Common myeloid progenitor, CD34-positive (primary cell): ENCODE data around the gene MARVELD3.

Source experiments
- CTCF ChIA-PET: fragments of 350-600 bp; sonication (Branson Sonifier 250); formaldehyde crosslinking; loops from one replicate; lab custom pipeline; 2021; ENCODE audit warnings: antibody characterized with exemption; lab: Charles Lee
- POLR2A ChIA-PET: fragments of 350-600 bp; sonication (Branson Sonifier 250); formaldehyde crosslinking; loops from one replicate; lab custom pipeline; 2021; ENCODE audit warnings: antibody characterized with exemption; lab: Charles Lee
- DNase-seq, 3 donors: peaks; one replicate each; pipeline versions ENCODE4 v3.0.0 to v3.0.0-alpha.2; 2013
- H3K27ac ChIP-seq, 2 experiments: 1 replicate in 1 of 2; 2 replicates in 1 of 2; pipeline ENCODE4 v1.7.0; 2013; ENCODE audit warnings: inconsistent platforms in 2 of 2, low read length in 2 of 2, mild to moderate bottlenecking in 2 of 2, low read depth in 1 of 2, moderate library complexity in 1 of 2; ENCODE audit not compliant: severe bottlenecking in 2 of 2, insufficient read depth in 1 of 2, poor library complexity in 1 of 2
- H3K27me3 ChIP-seq, 5 experiments: replicated peaks in 2 of 5; 1 replicate in 3 of 5; 2 replicates in 2 of 5; pipeline versions ENCODE4 v1.6.1 to v1.7.0; 2013; ENCODE audit warnings: low read length in 4 of 5, mild to moderate bottlenecking in 2 of 5, moderate library complexity in 2 of 5, inconsistent platforms in 1 of 5; ENCODE audit not compliant: insufficient read depth in 5 of 5, control insufficient read depth in 4 of 5
- H3K36me3 ChIP-seq, 4 experiments: 1 replicate in 2 of 4; 2 replicates in 2 of 4; pipeline versions ENCODE4 v1.6.1 to v1.7.0; 2013; ENCODE audit warnings: low read length in 3 of 4, control low read depth in 1 of 4, mild to moderate bottlenecking in 1 of 4; ENCODE audit not compliant: control insufficient read depth in 4 of 4, insufficient read depth in 4 of 4
- H3K4me1 ChIP-seq, 4 experiments: 1 replicate in 3 of 4; 2 replicates in 1 of 4; pipeline versions ENCODE4 v1.6.1 to v1.7.1; 2013; ENCODE audit warnings: low read length in 3 of 4, mild to moderate bottlenecking in 3 of 4, control low read depth in 1 of 4, inconsistent platforms in 1 of 4, moderate library complexity in 1 of 4; ENCODE audit not compliant: control insufficient read depth in 4 of 4, insufficient read depth in 4 of 4; ENCODE audit errors: control extremely low read depth in 1 of 4
- H3K4me3 ChIP-seq, 7 experiments: 1 replicate in 4 of 7; 2 replicates in 3 of 7; pipeline versions ENCODE4 v1.5.1 to v1.7.0; 2013; ENCODE audit warnings: mild to moderate bottlenecking in 7 of 7, low read length in 6 of 7, moderate library complexity in 6 of 7, inconsistent platforms in 2 of 7, low read depth in 2 of 7, control low read depth in 1 of 7; ENCODE audit not compliant: insufficient read depth in 4 of 7, control insufficient read depth in 1 of 7; ENCODE audit errors: extremely low read depth in 1 of 7
- H3K9me3 ChIP-seq, 5 experiments: 1 replicate in 4 of 5; 2 replicates in 1 of 5; pipeline versions ENCODE4 v1.6.1 to v1.7.1; 2013; ENCODE audit warnings: low read length in 4 of 5, mild to moderate bottlenecking in 2 of 5, inconsistent platforms in 1 of 5, low read depth in 1 of 5, moderate library complexity in 1 of 5; ENCODE audit not compliant: control insufficient read depth in 4 of 5, insufficient read depth in 2 of 5; ENCODE audit errors: control extremely low read depth in 1 of 5
- WGBS: methylation state at CpG from one replicate; pipeline ENCODE4 v1.1.5; 2013; ENCODE audit not compliant: insufficient coverage; 5-methylcytosine and 5-hydroxymethylcytosine counted together

MARVELD3 gene

GRCh38 chr16:71623597-71623996 is 2.4 kb upstream of the MARVELD3 start:
- WGBS, result 81% methylated on average over 3 of the region's 3 CpGs
- H3K9me3 ChIP-seq, result peaks cover 0 to 7% (median 0%) of the 10 kb centered on the region in 5 experiments
- ChIA-PET CTCF (no interaction called here), POLR2A (no interaction called here)
- peaks cover 4 to 20% (median 15%) of the 10 kb centered on the region in 4 experiments for H3K4me1 ChIP-seq
- H3K27ac ChIP-seq, result no peak overlapping the region
- H3K4me3 ChIP-seq, result no peak overlapping the region
- H3K27me3 ChIP-seq, result peaks cover 2 to 51% (median 24%) of the 10 kb centered on the region in 5 experiments
- no peak for DNase-seq
- H3K36me3 ChIP-seq, result no peaks in the 10 kb centered on the region

DNA sequence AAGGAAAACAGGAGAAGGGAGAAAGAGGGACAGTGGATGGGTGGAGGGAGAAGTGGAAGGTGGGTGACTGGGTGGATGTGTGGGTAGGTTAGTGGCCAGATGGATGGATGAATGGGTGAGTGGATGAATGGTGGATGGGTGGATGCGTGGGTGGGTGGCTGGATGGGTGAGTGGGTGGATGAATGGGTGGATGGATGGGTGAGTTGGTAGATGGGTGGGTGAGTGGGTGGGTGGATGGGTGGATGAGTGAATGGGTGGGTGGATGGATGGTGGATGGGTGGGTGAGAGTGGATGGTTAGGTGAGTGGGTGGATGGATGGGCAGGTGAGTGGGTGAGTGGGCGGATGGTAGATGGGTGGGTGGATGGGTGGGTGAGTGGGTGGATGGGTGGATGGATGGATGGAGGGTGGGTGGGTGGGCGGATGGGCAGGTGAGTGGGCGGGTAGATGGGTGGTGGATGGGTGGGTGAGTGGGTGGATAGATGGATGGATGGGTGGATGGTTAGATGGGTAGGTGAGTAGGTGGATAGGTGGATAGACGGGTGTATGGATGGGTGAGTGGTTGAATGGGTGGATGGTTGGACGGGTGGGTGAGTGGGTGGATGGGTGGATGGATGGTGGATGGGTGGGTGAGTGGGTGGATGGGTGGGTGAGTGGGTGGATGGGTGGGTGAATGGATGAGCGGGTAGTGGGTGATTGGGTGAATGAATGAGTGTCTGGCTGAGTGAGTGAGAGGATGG is 702 bp upstream of the MARVELD3 start:
- H3K27ac ChIP-seq, result no peak overlapping the region
- H3K9me3 ChIP-seq, result peaks cover 0 to under 1% (median 0%) of the 10 kb centered on the region in 5 experiments
- peaks cover 4 to 20% (median 15%) of the 10 kb centered on the region in 4 experiments for H3K4me1 ChIP-seq
- ChIA-PET POLR2A (no interaction called here), CTCF (interaction anchor here (0.8 kb wide), 1 partner anchor 14 kb away, joined by 3 read pairs; no protein-coding TSS in a partner anchor)
- H3K27me3 ChIP-seq, result peaks cover 2 to 55% (median 24%) of the 10 kb centered on the region in 5 experiments
- no peak overlapping the region for H3K4me3 ChIP-seq
- WGBS, result 88% methylated on average over 4 of the region's 7 CpGs
- DNase-seq, result no peak
- H3K36me3 ChIP-seq, result no peaks in the 10 kb centered on the region

DNA sequence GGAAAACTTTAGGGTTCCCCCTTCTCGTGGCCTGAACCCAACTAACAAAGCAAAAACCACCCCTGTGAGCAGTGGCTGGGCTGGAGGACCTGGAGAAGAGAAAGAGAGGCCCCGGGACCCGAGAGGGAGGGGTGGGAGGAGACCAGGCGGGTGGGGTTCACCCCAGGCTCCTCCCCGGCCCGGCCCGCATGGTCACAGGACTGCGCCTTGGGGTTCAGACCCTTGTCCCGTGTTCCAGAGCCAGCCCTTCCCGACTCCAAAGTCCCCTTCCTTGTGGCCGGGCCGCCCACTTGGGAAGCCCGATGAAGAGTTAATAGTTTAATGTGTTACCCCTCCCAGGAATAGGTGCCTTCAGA is 852 bp downstream of the MARVELD3 start:
- ChIA-PET CTCF (no interaction called here), POLR2A (no interaction called here)
- Histone ChIP-seq H3K27me3 (peaks cover 2 to 55% (median 24%) of the 10 kb centered on the region in 5 experiments), H3K36me3 (no peaks in the 10 kb centered on the region), H3K9me3 (no peaks in the 10 kb centered on the region), H3K27ac (no peak overlapping the region), H3K4me3 (peak overlapping the region in 5 of 7 experiments; percentile 44 to 73 (median 59)), H3K4me1 (peaks cover 4 to 19% (median 15%) of the 10 kb centered on the region in 4 experiments)
- WGBS, result 8% methylated on average over 6 of the region's 13 CpGs
- DNase-seq, result peak in 1 of 3 donors; percentile 21

- no peaks in the 10 kb centered on the region for H3K9me3 ChIP-seq
- no peaks in the 10 kb centered on the region for H3K36me3 ChIP-seq
- no peak for DNase-seq
- CTCF ChIA-PET, result interaction anchor here (2.0 kb wide), 1 partner anchor 17 kb away, joined by 7 read pairs; no protein-coding TSS in a partner anchor
- peaks cover 4 to 55% (median 24%) of the 10 kb centered on the region in 5 experiments for H3K27me3 ChIP-seq
- 87% methylated on average over 6 of the region's 7 CpGs for WGBS
- H3K4me3 ChIP-seq, result no peak overlapping the region
- no peak overlapping the region for H3K27ac ChIP-seq
- POLR2A ChIA-PET, result no interaction called here
- H3K4me1 ChIP-seq, result peaks cover 0 to 11% (median 10%) of the 10 kb centered on the region in 4 experiments
Observed at GRCh38 chr16:71627731-71628181, 1.8 kb downstream of the MARVELD3 start.

DNA sequence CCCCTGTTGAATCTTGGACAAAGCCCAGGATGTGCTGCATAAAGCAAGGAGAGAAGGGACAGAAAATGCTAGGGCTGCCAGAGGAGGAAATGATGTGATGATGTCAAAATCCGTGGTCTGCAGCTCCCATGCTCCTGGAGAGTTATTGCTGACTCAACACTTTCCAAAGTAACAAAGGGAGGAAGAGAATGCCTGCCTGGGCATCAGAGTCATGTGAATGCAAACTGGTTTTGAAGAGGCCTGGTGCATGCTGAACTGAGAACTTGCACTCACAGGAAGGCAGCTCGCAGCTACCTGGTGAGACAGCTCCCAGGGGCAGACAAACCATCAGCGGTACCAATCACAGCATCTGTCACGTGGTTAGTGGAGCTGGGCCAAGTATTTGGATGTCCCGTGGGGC is 2.8 kb downstream of the MARVELD3 start:
- peaks cover 4 to 51% (median 20%) of the 10 kb centered on the region in 5 experiments for H3K27me3 ChIP-seq
- CTCF ChIA-PET, result interaction anchor here (2.0 kb wide), 1 partner anchor 18 kb away, joined by 7 read pairs; no protein-coding TSS in a partner anchor
- POLR2A ChIA-PET, result no interaction called here
- H3K9me3 ChIP-seq, result no peaks in the 10 kb centered on the region
- DNase-seq, result no peak
- peaks cover 0 to 11% (median 9%) of the 10 kb centered on the region in 4 experiments for H3K4me1 ChIP-seq
- no peaks in the 10 kb centered on the region for H3K36me3 ChIP-seq
- H3K4me3 ChIP-seq, result no peak overlapping the region
- H3K27ac ChIP-seq, result no peak overlapping the region
- 46% methylated on average over 5 of the region's 5 CpGs for WGBS

DNA sequence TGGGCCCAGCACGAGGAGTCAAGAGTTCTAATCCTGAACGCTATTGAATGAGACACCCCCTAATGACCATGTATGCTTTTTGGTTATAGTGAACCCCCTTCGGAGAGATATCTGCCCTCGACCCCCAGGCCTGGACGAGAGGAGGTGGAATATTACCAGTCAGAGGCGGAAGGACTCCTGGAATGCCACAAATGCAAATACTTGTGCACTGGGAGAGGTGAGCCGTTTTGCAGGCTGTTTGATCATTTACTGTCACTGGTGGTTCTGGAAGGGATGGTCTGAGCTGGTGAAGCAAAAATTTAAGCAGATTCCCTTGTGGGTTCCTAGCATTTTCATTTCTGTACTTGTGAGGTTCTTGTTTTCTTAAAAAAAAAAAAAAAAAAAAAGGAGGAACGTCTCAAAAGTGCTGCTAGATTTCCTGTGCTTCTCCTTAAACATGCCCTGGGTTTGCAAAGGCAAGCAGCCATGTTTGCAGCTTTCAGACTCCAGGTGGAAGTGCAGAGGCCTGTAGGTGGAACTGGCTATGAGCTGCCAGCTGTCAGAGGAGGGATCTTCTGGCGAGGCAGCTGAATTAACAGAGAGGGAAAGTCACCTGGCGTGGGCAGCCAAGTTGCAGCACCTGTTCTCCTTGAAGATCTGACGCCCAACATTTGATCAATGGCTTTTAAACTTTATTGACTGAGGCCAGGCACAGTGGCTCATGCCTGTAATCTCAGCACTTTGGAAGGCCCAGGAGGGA is 3.5 kb downstream of the MARVELD3 start:
- H3K4me1 ChIP-seq, result peaks cover 0 to 11% (median 9%) of the 10 kb centered on the region in 4 experiments
- H3K27me3 ChIP-seq, result peaks cover 4 to 46% (median 15%) of the 10 kb centered on the region in 5 experiments
- H3K36me3 ChIP-seq, result no peaks in the 10 kb centered on the region
- H3K27ac ChIP-seq, result no peak overlapping the region
- ChIA-PET POLR2A (no interaction called here), CTCF (interaction anchor here (2.0 kb wide), 1 partner anchor 18 kb away, joined by 7 read pairs; no protein-coding TSS in a partner anchor)
- 85% methylated on average over 10 of the region's 11 CpGs for WGBS
- H3K9me3 ChIP-seq, result no peaks in the 10 kb centered on the region
- no peak for DNase-seq
- no peak overlapping the region for H3K4me3 ChIP-seq
